ENCODE measurements around the gene SERPINE3. TPM values are rescaled to one million over a fixed set of nuclear protein-coding genes. Genes with fewer than 3 reads are reported as not detected.

SERPINE3 gene
- total RNA-seq, 1 experiment from 2014 or later = not detected

GRCh38 chr13:51363625-51364024 is 24.1 kb downstream of the SERPINE3 start:
- H3K27ac ChIP-seq = no peak overlapping the region
- H3K36me3 ChIP-seq = peaks cover 48% of the 10 kb centered on the region
- H3K9me3 ChIP-seq (replicated peaks) = no peaks in the 10 kb centered on the region
- H3K27me3 ChIP-seq = no peaks in the 10 kb centered on the region
- no peak overlapping the region for H3K4me3 ChIP-seq
- no peaks in the 10 kb centered on the region for H3K4me1 ChIP-seq
- DNase-seq = no peak

DNA sequence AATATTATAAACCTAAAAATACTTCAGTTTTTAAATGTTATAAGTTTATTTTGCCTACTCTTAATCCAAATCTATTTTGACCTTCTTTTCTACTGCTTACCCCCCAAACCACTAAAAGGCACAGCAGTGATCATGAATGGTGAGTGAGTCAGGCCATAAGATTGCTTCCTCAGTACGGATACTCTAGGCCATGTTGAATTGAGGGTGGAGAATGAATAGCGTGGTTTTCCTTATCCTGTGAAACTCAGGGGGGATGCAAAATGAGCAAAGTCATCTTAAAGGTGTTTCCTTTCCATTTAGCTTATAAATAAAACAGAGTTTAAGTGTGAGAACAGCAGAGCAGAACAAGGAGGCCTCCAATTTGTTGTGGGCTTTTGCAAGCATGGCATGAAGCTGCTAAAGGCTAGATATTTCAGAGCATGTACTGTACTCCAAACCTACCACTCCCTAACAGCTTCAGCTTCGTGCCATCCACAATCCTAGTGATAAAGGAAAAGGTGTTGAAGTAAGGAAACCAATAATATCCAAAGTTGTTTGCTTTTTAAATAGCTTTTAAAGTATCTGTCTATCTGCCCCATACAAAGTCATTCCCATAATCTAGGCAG is 25.0 kb downstream of the SERPINE3 start:
- Histone ChIP-seq H3K4me1 (no peaks in the 10 kb centered on the region), H3K27ac (no peak overlapping the region), H3K27me3 (no peaks in the 10 kb centered on the region), H3K36me3 (peaks cover 57% of the 10 kb centered on the region), H3K9me3 (replicated peaks) (no peaks in the 10 kb centered on the region), H3K4me3 (no peak overlapping the region)
- DNase-seq = no peak

DNA sequence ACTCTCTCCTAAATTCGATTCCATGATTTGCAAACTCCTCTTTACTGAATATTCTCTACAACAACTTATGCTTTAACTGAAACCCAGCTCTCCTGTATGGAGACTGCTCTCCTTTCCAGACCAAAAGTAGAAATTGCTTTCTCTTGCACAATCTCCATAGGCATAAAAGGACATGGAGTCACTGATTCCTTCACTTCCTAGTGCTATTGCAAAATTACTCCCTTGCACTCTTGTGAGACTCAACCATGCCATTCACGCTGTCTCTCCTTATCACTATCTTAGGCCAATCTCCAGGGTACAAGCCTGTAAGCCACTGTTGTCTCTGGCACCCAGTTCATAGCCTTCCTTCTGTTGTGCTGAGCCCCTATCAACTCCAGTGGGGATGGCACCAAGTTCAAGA is 30.6 kb downstream of the SERPINE3 start:
- H3K4me3 ChIP-seq = no peak overlapping the region
- H3K27ac ChIP-seq = no peak overlapping the region
- no peak for DNase-seq
- H3K36me3 ChIP-seq = peaks cover 54% of the 10 kb centered on the region
- H3K9me3 ChIP-seq (replicated peaks) = no peaks in the 10 kb centered on the region
- no peaks in the 10 kb centered on the region for H3K27me3 ChIP-seq
- no peaks in the 10 kb centered on the region for H3K4me1 ChIP-seq

GRCh38 chr13:51370811-51371210 is 31.3 kb downstream of the SERPINE3 start:
- Histone ChIP-seq H3K4me1 (no peaks in the 10 kb centered on the region), H3K27me3 (no peaks in the 10 kb centered on the region), H3K36me3 (peaks cover 54% of the 10 kb centered on the region), H3K9me3 (replicated peaks) (no peaks in the 10 kb centered on the region), H3K4me3 (no peak overlapping the region), H3K27ac (no peak overlapping the region)
- no peak for DNase-seq

- H3K36me3 ChIP-seq = peaks cover 55% of the 10 kb centered on the region
- no peak for DNase-seq
- H3K4me1 ChIP-seq = no peaks in the 10 kb centered on the region
- no peaks in the 10 kb centered on the region for H3K27me3 ChIP-seq
- H3K27ac ChIP-seq = no peak overlapping the region
- H3K4me3 ChIP-seq = no peak overlapping the region
- H3K9me3 ChIP-seq (replicated peaks) = no peaks in the 10 kb centered on the region
These were observed 32.4 kb downstream of the SERPINE3 start for GRCh38 chr13:51371768-51372399.

DNA sequence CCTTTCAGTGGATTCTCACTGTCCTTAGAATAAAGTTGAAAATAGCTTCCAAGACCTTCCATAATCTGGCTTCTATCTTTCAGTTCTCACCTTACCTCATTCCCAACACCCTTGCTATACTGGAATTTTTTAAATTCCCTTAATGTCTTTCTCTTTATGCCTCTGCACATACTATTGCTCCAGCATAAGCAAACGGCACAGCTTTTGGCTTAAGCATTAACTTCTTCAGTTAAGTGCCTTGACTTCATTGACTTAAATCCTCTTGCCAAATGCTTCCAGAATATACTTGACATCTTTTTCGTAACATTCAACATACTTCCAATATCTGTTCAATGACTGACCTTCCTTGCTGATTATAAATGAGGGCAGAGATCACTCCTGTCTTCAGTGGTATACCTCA is 34.0 kb downstream of the SERPINE3 start:
- DNase-seq = no peak
- H3K4me3 ChIP-seq = no peak overlapping the region
- H3K27ac ChIP-seq = no peak overlapping the region
- no peaks in the 10 kb centered on the region for H3K4me1 ChIP-seq
- no peaks in the 10 kb centered on the region for H3K27me3 ChIP-seq
- peaks cover 60% of the 10 kb centered on the region for H3K36me3 ChIP-seq
- H3K9me3 ChIP-seq (replicated peaks) = no peaks in the 10 kb centered on the region

- Histone ChIP-seq H3K4me3 (no peak overlapping the region), H3K9me3 (replicated peaks) (no peaks in the 10 kb centered on the region), H3K36me3 (peaks cover 49% of the 10 kb centered on the region), H3K27ac (no peak overlapping the region), H3K4me1 (no peaks in the 10 kb centered on the region), H3K27me3 (no peaks in the 10 kb centered on the region)
- DNase-seq = no peak
These were observed 40.8 kb downstream of the SERPINE3 start for GRCh38 chr13:51380269-51380668.

DNA sequence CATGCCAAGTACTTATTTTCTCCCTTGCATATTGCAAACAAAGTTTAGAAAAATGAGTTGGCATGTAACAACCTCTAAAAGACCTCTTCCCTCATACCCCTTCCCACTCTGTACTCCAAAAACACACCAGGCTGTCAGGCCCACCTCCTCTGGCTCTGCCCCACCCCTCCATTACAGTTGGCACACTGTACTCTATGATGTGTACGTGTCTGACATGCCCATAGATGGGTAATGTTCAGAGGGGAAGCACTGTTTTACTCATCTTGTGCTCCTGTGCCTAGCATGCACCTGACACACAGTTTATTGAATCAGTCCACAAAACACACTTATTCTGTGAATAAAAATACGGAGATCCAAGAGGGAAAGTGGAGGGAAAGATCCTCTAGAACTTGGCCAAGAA is 45.6 kb downstream of the SERPINE3 start:
- Histone ChIP-seq H3K36me3 (peaks cover 24% of the 10 kb centered on the region), H3K9me3 (replicated peaks) (no peaks in the 10 kb centered on the region), H3K4me3 (no peak overlapping the region), H3K4me1 (no peaks in the 10 kb centered on the region), H3K27ac (no peak overlapping the region), H3K27me3 (no peaks in the 10 kb centered on the region)
- DNase-seq = no peak

DNA sequence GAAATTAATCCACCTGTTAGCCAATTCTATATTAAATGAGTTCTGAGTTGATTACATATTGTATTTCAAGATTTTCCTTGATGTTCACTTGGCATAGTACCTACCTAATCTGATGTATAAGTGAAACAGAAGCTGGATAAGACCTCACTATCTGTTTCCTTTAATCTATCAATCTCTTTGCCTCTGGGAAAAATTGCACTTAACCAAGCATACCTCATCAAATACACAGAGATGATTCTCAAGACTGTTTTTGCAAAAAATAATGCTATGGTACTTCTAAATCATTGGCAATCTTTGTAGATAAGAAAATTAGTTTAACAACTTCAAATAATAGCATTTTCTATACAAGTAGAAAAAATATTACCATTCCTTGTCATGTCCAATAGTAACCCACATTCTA is 55.2 kb downstream of the SERPINE3 start:
- Histone ChIP-seq H3K4me1 (no peaks in the 10 kb centered on the region), H3K27ac (no peak overlapping the region), H3K36me3 (peaks cover 10% of the 10 kb centered on the region), H3K9me3 (replicated peaks) (no peaks in the 10 kb centered on the region), H3K4me3 (no peak overlapping the region), H3K27me3 (no peaks in the 10 kb centered on the region)
- no peak for DNase-seq

DNA sequence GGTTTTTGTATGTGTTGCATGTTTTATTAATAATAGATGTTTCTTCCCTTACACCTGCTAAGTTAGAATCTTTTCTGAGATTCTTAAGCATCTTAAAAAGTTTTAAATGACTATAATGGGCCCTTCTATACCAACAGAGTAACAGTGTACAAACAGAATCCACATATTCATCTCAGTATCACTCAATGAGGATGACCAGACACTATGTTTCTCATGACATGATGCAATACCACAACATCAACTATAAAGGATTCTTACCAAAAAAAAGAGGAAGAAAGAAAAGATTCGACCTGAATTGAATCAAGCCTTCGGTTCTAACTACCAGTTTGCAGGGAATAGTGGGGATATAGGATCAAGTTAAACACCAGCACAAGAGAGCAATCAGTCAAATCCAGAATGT is 56.9 kb downstream of the SERPINE3 start:
- H3K27me3 ChIP-seq = no peaks in the 10 kb centered on the region
- no peaks in the 10 kb centered on the region for H3K9me3 ChIP-seq (replicated peaks)
- no peaks in the 10 kb centered on the region for H3K4me1 ChIP-seq
- DNase-seq = no peak
- no peak overlapping the region for H3K4me3 ChIP-seq
- no peak overlapping the region for H3K27ac ChIP-seq
- H3K36me3 ChIP-seq = peaks cover 14% of the 10 kb centered on the region

GRCh38 chr13:51397262-51397941 is 57.9 kb downstream of the SERPINE3 start:
- no peak for DNase-seq
- H3K4me1 ChIP-seq = no peaks in the 10 kb centered on the region
- no peak overlapping the region for H3K4me3 ChIP-seq
- peaks cover 16% of the 10 kb centered on the region for H3K36me3 ChIP-seq
- H3K27ac ChIP-seq = no peak overlapping the region
- H3K9me3 ChIP-seq (replicated peaks) = no peaks in the 10 kb centered on the region
- H3K27me3 ChIP-seq = no peaks in the 10 kb centered on the region

DNA sequence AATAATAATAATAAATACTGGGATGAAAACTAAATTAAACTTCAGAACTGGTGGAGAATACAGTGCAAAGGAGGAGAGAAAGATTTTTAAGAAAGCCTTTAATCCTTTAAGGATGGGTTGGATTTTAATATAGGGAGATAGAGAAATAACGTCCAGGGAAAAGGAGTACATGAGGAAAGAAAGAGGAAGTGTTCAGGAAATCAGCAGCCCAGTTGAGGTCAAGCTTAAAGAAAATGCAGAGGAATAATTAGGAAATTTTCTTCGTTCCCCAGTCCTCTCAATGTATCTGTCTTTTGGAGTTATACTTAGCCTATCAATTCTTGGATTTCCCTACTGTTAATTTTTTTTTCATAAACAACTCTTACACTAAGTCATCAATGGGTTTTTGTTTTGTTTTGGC is 65.7 kb downstream of the SERPINE3 start:
- Histone ChIP-seq H3K27ac (no peak overlapping the region), H3K9me3 (replicated peaks) (no peaks in the 10 kb centered on the region), H3K36me3 (peaks cover 11% of the 10 kb centered on the region; the same call in 1 of the 2 replicates), H3K4me3 (no peak overlapping the region), H3K27me3 (no peaks in the 10 kb centered on the region), H3K4me1 (no peaks in the 10 kb centered on the region)
- no peak for DNase-seq

DNA sequence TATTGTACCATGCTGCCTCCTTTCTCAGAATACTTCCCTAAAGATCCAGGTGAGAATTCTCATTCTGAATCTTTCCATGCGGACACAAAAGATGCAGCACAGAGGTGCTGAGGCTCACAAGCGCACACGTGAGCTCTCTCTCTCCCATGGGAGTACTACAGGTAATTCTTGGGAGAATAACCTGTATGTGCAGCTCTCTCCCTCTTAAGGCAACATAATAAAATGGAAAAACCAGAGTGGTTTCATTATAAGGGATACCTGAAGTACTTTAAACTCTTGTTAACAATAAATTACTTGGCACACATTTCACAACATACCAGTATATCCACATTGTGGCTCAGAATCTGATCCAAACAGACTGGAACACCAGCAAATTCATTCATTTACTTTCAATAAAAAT is 72.9 kb downstream of the SERPINE3 start:
- no peak for DNase-seq
- H3K36me3 ChIP-seq = peaks cover 16% of the 10 kb centered on the region

More for the DNA sequence above, 72.9 kb downstream of the SERPINE3 start:
- Histone ChIP-seq H3K27me3 (no peaks in the 10 kb centered on the region), H3K9me3 (replicated peaks) (no peaks in the 10 kb centered on the region), H3K4me1 (no peaks in the 10 kb centered on the region), H3K4me3 (no peak overlapping the region), H3K27ac (no peak overlapping the region)
